ENCODE results near the gene FBXL19. TPM values are rescaled to one million over a fixed set of nuclear protein-coding genes. Genes with fewer than 3 reads are reported as not detected.

Gene FBXL19
- total and polyA plus RNA-seq, 2 donors (not counting 1 experiment from before 2014, with no cell fraction given) = 9.0 to 25.0 TPM

GRCh38 chr16:30927789-30928378 lies 4.5 kb downstream of the FBXL19 start:
- WGBS (ENCODE audit: insufficient coverage) = 75% methylated on average over 9 of the region's 15 CpGs
- Histone ChIP-seq H3K27ac (ENCODE audit: low read length in 2 of 2) (no peak overlapping the region), H3K27me3 (replicated peaks in 1 of 4; ENCODE audit: control extremely low read depth in 1 of 4, control insufficient read depth in 3 of 4, insufficient read depth in 4 of 4, low read length in 3 of 4) (no peaks in the 10 kb centered on the region), H2AFZ (ENCODE audit: insufficient read depth, low read depth, low read length, poor library complexity, severe bottlenecking) (no peak overlapping the region), H4K20me1 (ENCODE audit: control insufficient read depth, insufficient read depth, low read length, poor library complexity, severe bottlenecking) (no peaks in the 10 kb centered on the region), H3K9ac (ENCODE audit: low read length) (no peak overlapping the region), H3K36me3 (replicated peaks in 1 of 2; ENCODE audit: control extremely low read depth in 1 of 2, control insufficient read depth in 1 of 2, extremely low read depth in 1 of 2, insufficient read depth in 2 of 2, low read length in 1 of 2) (peaks cover 0 to 19% of the 10 kb centered on the region in 2 experiments), H3K79me2 (ENCODE audit: control insufficient read depth, insufficient read depth, low read length) (no peaks in the 10 kb centered on the region), H3K9me3 (ENCODE audit: control extremely low read depth in 1 of 3, control insufficient read depth in 2 of 3, insufficient read depth in 1 of 3, low read length in 2 of 3) (no peaks in the 10 kb centered on the region), H3K4me1 (ENCODE audit: control insufficient read depth in 2 of 2, insufficient read depth in 2 of 2, low read length in 2 of 2) (peaks cover 0 to 9% of the 10 kb centered on the region in 2 donors), H3K4me3 (ENCODE audit: control extremely low read depth in 1 of 5, extremely low read depth in 1 of 5, insufficient read depth in 1 of 5, low read depth in 2 of 5, low read length in 4 of 5) (no peak overlapping the region), H3K4me2 (replicated peaks; ENCODE audit: low read depth, low read length, poor library complexity, severe bottlenecking) (no peak overlapping the region)
- ATAC-seq (ENCODE audit: low read depth) (no peak), DNase-seq (peak; percentile 41)
- H3K9me3 Mint-ChIP-seq (ENCODE audit: insufficient read depth) = no peaks in the 10 kb centered on the region
- no peak overlapping the region for H3K4me3 Mint-ChIP-seq
- peaks cover 13% of the 10 kb centered on the region for H3K4me1 Mint-ChIP-seq
- ChIA-PET CTCF (interaction anchor here (1.4 to 5.0 kb wide), 2 partner anchors 15 to 83 kb away, joined by 5 to 23 read pairs; no protein-coding TSS in a partner anchor), POLR2A (interaction anchor here (0.6 to 0.9 kb wide), 3 partner anchors 83 to 185 kb away, joined by 3 to 4 read pairs (median 4); no protein-coding TSS in a partner anchor)
- TF ChIP-seq EZH2 (IDR thresholded peaks at IDR 0.05; ENCODE audit: borderline replicate concordance, insufficient read depth, low read depth, low read length, poor library complexity, severe bottlenecking) = no peak
- TF ChIP-seq, protein P1, sequence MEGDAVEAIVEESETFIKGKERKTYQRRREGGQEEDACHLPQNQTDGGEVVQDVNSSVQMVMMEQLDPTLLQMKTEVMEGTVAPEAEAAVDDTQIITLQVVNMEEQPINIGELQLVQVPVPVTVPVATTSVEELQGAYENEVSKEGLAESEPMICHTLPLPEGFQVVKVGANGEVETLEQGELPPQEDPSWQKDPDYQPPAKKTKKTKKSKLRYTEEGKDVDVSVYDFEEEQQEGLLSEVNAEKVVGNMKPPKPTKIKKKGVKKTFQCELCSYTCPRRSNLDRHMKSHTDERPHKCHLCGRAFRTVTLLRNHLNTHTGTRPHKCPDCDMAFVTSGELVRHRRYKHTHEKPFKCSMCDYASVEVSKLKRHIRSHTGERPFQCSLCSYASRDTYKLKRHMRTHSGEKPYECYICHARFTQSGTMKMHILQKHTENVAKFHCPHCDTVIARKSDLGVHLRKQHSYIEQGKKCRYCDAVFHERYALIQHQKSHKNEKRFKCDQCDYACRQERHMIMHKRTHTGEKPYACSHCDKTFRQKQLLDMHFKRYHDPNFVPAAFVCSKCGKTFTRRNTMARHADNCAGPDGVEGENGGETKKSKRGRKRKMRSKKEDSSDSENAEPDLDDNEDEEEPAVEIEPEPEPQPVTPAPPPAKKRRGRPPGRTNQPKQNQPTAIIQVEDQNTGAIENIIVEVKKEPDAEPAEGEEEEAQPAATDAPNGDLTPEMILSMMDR (IDR thresholded peaks at IDR 0.05) = no peak
- intact Hi-C loops (cut with micrococcal nuclease) = no loop called here
- no peak overlapping the region for H3K27ac Mint-ChIP-seq
- no peaks in the 10 kb centered on the region for H3K27me3 Mint-ChIP-seq

- no peak overlapping the region for H3K9ac ChIP-seq (ENCODE audit: low read length)
- no peak overlapping the region for H3K4me2 ChIP-seq (replicated peaks; ENCODE audit: low read depth, low read length, poor library complexity, severe bottlenecking)
- Mint-ChIP-seq H3K27ac (no peak overlapping the region), H3K4me1 (peaks cover 11% of the 10 kb centered on the region), H3K9me3 (ENCODE audit: insufficient read depth) (no peaks in the 10 kb centered on the region), H3K4me3 (no peak overlapping the region), H3K27me3 (no peaks in the 10 kb centered on the region)
- no peak for ATAC-seq (ENCODE audit: low read depth)
- no peak overlapping the region for H2AFZ ChIP-seq (ENCODE audit: insufficient read depth, low read depth, low read length, poor library complexity, severe bottlenecking)
- DNase-seq = no peak
- no peaks in the 10 kb centered on the region for H3K27me3 ChIP-seq (replicated peaks in 1 of 4; ENCODE audit: control extremely low read depth in 1 of 4, control insufficient read depth in 3 of 4, insufficient read depth in 4 of 4, low read length in 3 of 4)
- ChIA-PET POLR2A (interaction anchor here (0.9 kb wide), 1 partner anchor 84 kb away, joined by 3 read pairs; no protein-coding TSS in a partner anchor), CTCF (interaction anchor here (1.4 to 5.0 kb wide), 2 partner anchors 14 to 84 kb away, joined by 5 to 23 read pairs; no protein-coding TSS in a partner anchor)
- peaks cover 0 to 19% of the 10 kb centered on the region in 2 experiments for H3K36me3 ChIP-seq (replicated peaks in 1 of 2; ENCODE audit: control extremely low read depth in 1 of 2, control insufficient read depth in 1 of 2, extremely low read depth in 1 of 2, insufficient read depth in 2 of 2, low read length in 1 of 2)
- intact Hi-C loops (cut with micrococcal nuclease) = no loop called here
- H4K20me1 ChIP-seq (ENCODE audit: control insufficient read depth, insufficient read depth, low read length, poor library complexity, severe bottlenecking) = no peaks in the 10 kb centered on the region
- no peaks in the 10 kb centered on the region for H3K9me3 ChIP-seq (ENCODE audit: control extremely low read depth in 1 of 3, control insufficient read depth in 2 of 3, insufficient read depth in 1 of 3, low read length in 2 of 3)
- H3K79me2 ChIP-seq (ENCODE audit: control insufficient read depth, insufficient read depth, low read length) = no peaks in the 10 kb centered on the region
- TF ChIP-seq, protein P1 (IDR thresholded peaks at IDR 0.05) = no peak
- TF ChIP-seq EZH2 (IDR thresholded peaks at IDR 0.05; ENCODE audit: borderline replicate concordance, insufficient read depth, low read depth, low read length, poor library complexity, severe bottlenecking) = no peak
- no peak overlapping the region for H3K4me3 ChIP-seq (ENCODE audit: control extremely low read depth in 1 of 5, extremely low read depth in 1 of 5, insufficient read depth in 1 of 5, low read depth in 2 of 5, low read length in 4 of 5)
- 100% methylated on average over 8 of the region's 11 CpGs for WGBS (ENCODE audit: insufficient coverage)
- no peak overlapping the region for H3K27ac ChIP-seq (ENCODE audit: low read length in 2 of 2)
- peaks cover 0 to 9% of the 10 kb centered on the region in 2 donors for H3K4me1 ChIP-seq (ENCODE audit: control insufficient read depth in 2 of 2, insufficient read depth in 2 of 2, low read length in 2 of 2)
Observed at GRCh38 chr16:30928390-30928789, 5.0 kb downstream of the FBXL19 start.

All from B cell (primary cell).